Calu3 (cell line): Measurements from ENCODE around the gene LSS. TPM values are rescaled to one million over a fixed set of nuclear protein-coding genes. Genes with fewer than 3 reads are reported as not detected.
A peak's percentile ranks its signal among the peaks of the same experiment; 100 is the strongest.

Experiments
- BruUV-seq: library from RNA; stranded (reverse); fragments of 400-500 nt; replicated peaks from 2 replicates; lab custom pipeline; 2021; lab: Mats Ljungman, UMichigan
- CTCF ChIA-PET: fragments of 300-600 bp; sonication (Branson Sonifier 250); formaldehyde crosslinking; loops from one replicate; lab custom pipeline; 2022; ENCODE audit warnings: antibody characterized with exemption; lab: Charles Lee
- DNase-seq: peaks from one replicate; pipeline ENCODE4 v3.0.0; 2022
- H3K27ac Mint-ChIP-seq: one replicate; pipeline ENCODE4 v1.8.0; 2022; ENCODE audit warnings: mixed read lengths; ENCODE audit not compliant: unreplicated experiment
- H3K27me3 Mint-ChIP-seq: one replicate; pipeline ENCODE4 v1.8.0; 2022; ENCODE audit warnings: mixed read lengths; ENCODE audit not compliant: unreplicated experiment
- H3K36me3 Mint-ChIP-seq: one replicate; pipeline ENCODE4 v1.8.0; 2022; ENCODE audit warnings: mild to moderate bottlenecking, moderate library complexity, mixed read lengths; ENCODE audit not compliant: insufficient read depth, unreplicated experiment
- H3K4me1 Mint-ChIP-seq: one replicate; pipeline ENCODE4 v1.8.0; 2022; ENCODE audit warnings: mild to moderate bottlenecking, low read depth, mixed read lengths; ENCODE audit not compliant: unreplicated experiment
- H3K4me3 Mint-ChIP-seq: one replicate; pipeline ENCODE4 v1.8.0; 2022; ENCODE audit warnings: mild to moderate bottlenecking, low read depth, moderate library complexity, mixed read lengths; ENCODE audit not compliant: unreplicated experiment
- H3K9me3 Mint-ChIP-seq: one replicate; pipeline ENCODE4 v1.8.0; 2022; ENCODE audit warnings: low read depth, mixed read lengths; ENCODE audit not compliant: unreplicated experiment
- CTCF ChIP-seq: fragments of 200-600 bp; IDR thresholded peaks from one replicate; pipeline ENCODE4 v1.8.0; 2022; ENCODE audit warnings: antibody characterized with exemption; ENCODE audit not compliant: unreplicated experiment
- intact Hi-C: fragments of 100-400 bp; cut with micrococcal nuclease; formaldehyde crosslinking; loops from one replicate; pipeline ENCODE4 v1.10.0; 2022; ENCODE audit not compliant: unreplicated experiment
- total RNA-seq: library from RNA; stranded (reverse); gene quantifications from 2 replicates; pipeline ENCODE4 v1.2.3, GENCODE V29; 2022

LSS gene
- total RNA-seq, 1 experiment from 2014 or later, result 55.1 TPM

DNA sequence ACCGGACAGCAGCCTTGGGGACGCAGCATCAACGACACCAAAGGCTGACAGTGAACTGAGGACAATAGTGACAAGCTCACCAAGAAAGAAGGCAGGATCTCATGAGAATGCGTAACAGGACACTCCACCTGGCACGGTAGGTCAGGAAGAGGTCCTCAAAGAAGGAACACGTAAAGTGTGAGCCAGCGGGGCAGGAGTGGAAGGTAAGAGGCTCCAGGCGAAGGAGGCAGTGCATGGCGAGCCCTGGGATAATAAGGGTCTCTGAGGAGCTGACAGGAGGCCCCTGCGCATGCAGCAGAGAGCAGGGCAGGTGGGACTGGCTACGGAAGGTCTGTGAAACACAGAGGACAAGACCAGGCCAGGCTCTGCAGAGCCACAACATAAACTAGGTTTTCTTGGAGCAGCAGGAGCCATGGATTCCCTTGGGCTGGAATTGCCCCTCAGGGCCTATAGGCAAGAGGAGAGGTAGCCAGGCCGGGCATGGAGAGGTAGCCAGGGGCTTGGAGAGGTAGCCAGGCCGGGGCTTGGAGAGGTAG lies 8.2 kb downstream of the LSS start:
- no peak overlapping the region for H3K4me3 Mint-ChIP-seq
- CTCF ChIA-PET, result no interaction called here
- H3K27me3 Mint-ChIP-seq, result no peaks in the 10 kb centered on the region
- no peak for DNase-seq
- H3K36me3 Mint-ChIP-seq, result peaks cover 31% of the 10 kb centered on the region
- no TSS peak for BruUV-seq
- peak overlapping the region; percentile 39 for H3K27ac Mint-ChIP-seq
- H3K4me1 Mint-ChIP-seq, result peaks cover 7% of the 10 kb centered on the region
- no peak for TF ChIP-seq CTCF
- intact Hi-C loops, result loop anchor here (10.0 kb wide), 1 partner anchor 76 kb away; no protein-coding TSS in a partner anchor
- H3K9me3 Mint-ChIP-seq, result no peaks in the 10 kb centered on the region

DNA sequence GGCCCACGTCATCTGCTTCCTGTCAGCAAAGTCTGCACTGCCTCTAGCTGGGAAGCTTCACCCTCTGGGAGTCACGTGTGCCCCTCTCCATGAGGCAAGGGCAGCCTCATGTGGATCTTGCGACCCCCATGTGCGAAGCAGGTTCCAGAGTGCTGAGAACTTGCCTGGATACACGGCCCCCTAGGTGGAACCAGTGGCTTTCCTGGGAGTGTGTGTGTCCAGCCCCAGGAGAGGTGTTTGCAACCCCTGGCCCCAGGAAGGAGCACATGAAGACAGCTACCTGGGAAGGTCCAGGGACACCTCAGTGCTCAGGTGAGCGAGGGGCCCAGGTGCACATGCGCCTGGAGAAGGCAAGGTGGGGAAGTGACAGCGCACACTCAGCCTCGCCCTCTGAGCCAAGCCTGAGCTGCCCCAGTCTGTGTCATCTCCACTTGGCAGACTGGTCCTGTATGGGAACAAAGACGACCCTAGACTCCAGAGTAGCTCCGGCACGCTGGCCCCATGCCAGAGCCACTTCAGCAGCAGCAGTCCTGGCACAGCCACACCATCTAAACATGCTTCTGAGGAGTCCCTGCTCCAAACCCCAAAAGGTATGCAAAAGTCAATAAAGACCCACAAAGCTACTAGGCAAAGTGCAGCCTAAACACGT lies 8.9 kb downstream of the LSS start:
- no TSS peak for BruUV-seq
- Mint-ChIP-seq H3K4me1 (peaks cover 6% of the 10 kb centered on the region), H3K36me3 (peaks cover 30% of the 10 kb centered on the region), H3K27ac (no peak overlapping the region), H3K4me3 (no peak overlapping the region), H3K27me3 (no peaks in the 10 kb centered on the region), H3K9me3 (no peaks in the 10 kb centered on the region)
- CTCF ChIA-PET, result no interaction called here
- DNase-seq, result no peak
- intact Hi-C loops, result loop anchor here (10.0 kb wide), 1 partner anchor 75 kb away; no protein-coding TSS in a partner anchor
- no peak for TF ChIP-seq CTCF

DNA sequence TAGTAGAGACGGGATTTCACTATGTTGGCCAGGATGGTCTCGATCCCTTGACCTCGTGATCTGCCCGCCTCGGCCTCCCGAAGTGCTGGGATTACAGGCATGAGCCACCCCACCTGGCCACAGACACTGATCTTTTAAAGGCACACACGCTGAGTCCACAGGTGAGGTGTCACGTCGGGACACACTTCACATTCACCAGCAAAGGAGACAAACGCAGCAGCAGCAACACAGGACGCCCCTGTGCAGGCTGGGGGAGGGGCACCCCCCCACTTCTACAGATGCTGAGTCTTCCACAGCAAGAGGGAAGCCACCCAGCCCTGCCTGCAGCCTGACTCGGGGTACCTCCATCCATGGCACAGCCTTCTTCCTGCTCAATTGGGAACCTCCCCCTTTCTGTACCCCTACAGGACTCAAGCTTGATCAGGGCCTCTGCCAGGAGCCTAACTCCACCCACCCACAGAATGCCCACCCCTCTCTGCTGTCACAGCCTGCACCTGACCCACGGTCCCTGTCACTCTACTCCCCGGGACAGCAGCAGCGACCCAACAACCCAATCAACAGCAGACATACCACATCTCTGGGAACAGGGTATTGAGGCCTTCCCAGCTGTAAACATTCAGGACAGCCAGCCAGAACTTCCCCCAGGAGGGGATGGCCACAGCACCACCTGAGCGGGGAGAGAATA lies 9.5 kb downstream of the LSS start:
- Mint-ChIP-seq H3K27ac (no peak overlapping the region), H3K4me1 (peaks cover 6% of the 10 kb centered on the region), H3K36me3 (peaks cover 36% of the 10 kb centered on the region), H3K9me3 (no peaks in the 10 kb centered on the region), H3K27me3 (no peaks in the 10 kb centered on the region), H3K4me3 (no peak overlapping the region)
- TF ChIP-seq CTCF, result no peak
- no TSS peak for BruUV-seq
- no peak for DNase-seq
- intact Hi-C loops, result no loop called here
- CTCF ChIA-PET, result no interaction called here

- Mint-ChIP-seq H3K27ac (no peak overlapping the region), H3K4me3 (no peak overlapping the region), H3K9me3 (no peaks in the 10 kb centered on the region), H3K36me3 (peaks cover 40% of the 10 kb centered on the region), H3K27me3 (no peaks in the 10 kb centered on the region), H3K4me1 (peaks cover 6% of the 10 kb centered on the region)
- intact Hi-C loops, result no loop called here
- DNase-seq, result no peak
- TF ChIP-seq CTCF, result no peak
- BruUV-seq, result no TSS peak
- CTCF ChIA-PET, result no interaction called here
Measured at GRCh38 chr21:46217511-46218196, 10.9 kb downstream of the LSS start.
